ENCODE results near the gene POLG2.

POLG2 gene

DNA sequence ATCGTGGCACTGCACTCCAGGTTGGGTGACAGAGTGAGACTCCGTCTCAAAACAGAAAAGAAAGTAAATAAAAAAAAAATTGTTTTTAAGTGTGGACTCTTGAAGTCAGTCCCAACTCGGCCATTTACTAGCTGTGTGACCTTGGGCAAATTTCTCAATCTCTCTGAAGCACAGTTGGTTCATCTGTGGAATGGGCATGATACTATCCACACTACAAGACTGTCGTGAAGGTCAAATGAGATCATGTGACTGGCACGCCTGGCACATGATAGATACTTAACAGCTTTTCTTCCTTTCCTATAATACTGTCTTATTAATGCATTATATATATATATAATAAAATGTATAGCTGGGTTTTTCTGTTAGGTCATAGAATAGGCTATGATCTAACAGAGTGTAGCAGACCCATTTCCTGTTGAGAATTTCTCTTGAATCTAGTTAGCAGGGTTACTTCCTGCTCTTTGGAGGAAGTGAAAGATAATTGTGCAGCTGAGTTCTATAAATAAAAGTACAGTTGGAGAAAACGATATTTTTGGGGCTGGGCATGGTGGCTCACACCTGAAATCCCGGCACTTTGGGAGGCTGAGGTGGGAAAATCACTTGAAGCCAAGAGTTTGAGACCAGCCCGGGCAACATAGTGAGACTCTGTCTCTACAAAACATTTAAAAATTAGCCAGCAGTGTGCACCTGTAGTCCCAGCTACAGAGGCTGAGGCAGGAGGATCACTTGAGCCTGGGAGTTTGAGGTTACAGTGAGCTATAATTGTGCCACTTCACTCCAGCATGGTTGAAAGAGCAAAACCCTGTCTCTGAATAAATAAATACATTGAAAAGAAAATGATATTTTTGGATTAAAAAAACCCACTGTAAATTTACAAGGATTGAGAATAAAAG lies 40.6 kb downstream of the POLG2 start:
- no peak for TF ChIP-seq ZFX (IDR thresholded peaks at IDR 0.05; ENCODE audit: borderline replicate concordance)
- TF ChIP-seq, protein P1, sequence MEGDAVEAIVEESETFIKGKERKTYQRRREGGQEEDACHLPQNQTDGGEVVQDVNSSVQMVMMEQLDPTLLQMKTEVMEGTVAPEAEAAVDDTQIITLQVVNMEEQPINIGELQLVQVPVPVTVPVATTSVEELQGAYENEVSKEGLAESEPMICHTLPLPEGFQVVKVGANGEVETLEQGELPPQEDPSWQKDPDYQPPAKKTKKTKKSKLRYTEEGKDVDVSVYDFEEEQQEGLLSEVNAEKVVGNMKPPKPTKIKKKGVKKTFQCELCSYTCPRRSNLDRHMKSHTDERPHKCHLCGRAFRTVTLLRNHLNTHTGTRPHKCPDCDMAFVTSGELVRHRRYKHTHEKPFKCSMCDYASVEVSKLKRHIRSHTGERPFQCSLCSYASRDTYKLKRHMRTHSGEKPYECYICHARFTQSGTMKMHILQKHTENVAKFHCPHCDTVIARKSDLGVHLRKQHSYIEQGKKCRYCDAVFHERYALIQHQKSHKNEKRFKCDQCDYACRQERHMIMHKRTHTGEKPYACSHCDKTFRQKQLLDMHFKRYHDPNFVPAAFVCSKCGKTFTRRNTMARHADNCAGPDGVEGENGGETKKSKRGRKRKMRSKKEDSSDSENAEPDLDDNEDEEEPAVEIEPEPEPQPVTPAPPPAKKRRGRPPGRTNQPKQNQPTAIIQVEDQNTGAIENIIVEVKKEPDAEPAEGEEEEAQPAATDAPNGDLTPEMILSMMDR (IDR thresholded peaks at IDR 0.05): no peak
- H3K27ac ChIP-seq: no peak overlapping the region

DNA sequence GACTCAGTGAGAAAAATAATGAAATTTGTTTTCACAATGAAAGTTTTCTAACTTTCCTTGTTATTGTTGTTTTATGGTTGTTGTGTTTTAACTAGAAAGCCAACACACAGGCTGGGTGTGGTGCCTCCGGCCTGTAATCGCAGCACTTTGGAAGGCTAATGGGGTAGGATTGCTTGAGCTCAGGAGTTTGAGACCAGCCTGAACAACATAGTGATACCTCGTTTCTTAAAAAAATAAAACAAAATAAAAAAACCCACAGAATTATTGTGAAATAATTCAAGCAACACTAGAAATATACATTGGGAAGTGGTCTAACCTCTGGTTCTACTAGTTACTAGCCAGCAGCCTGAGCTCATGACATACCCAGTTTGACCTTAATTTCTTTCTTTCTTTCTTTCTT lies 47.3 kb downstream of the POLG2 start:
- TF ChIP-seq, protein P1 (IDR thresholded peaks at IDR 0.05): no peak
- no peak for TF ChIP-seq ZFX (IDR thresholded peaks at IDR 0.05; ENCODE audit: borderline replicate concordance)
- no peak overlapping the region for H3K27ac ChIP-seq

DNA sequence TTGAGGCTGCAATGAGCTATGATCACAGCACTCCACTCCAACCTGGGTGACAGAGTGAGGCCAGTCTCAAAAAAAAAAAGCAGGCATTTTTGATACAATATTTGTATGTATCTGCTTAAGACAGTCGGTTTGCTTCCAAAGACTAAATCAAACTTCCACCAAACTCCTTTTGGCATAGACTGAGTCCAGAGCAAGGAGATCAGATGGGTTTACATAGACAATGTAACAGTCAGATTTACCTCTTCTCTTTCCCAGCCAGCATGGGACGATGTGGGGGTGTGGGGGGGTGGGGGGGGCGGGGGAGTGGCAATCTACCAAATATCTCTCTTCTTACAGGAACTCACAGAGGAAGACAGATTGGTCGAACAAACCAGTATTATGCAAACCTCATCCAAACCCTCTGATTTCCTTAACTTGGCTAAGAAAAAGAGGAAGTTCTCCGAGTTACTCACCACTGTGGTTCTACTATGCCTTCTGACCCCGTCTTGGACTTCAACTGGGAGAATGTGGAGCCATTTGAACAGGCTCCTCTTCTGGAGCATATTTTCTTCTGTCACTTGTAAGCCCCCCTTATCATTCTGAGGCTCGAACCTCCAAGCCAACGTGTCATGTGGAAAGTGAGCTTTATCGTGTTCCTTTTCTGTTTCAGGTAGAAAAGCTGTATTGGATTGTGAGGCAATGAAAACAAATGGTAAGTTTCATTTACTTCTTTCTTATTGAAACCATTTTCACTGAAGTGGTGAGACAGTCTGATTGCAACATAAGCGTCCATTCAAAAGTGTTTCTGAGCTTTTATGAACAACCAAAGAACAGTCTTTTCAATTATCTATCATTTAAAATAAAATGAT lies 48.0 kb downstream of the POLG2 start, which contains the start of gene MILR1:
Gene MILR1, plus strand, starts transcription at position 451 of the 848 bp plus-strand sequence. Its CDS starts 54 bp downstream, at position 505.
- no peak within 1 kb of the TSS for H3K27ac ChIP-seq
- TF ChIP-seq, protein P1 (IDR thresholded peaks at IDR 0.05): no peak
- no peak for TF ChIP-seq ZFX (IDR thresholded peaks at IDR 0.05; ENCODE audit: borderline replicate concordance)

DNA sequence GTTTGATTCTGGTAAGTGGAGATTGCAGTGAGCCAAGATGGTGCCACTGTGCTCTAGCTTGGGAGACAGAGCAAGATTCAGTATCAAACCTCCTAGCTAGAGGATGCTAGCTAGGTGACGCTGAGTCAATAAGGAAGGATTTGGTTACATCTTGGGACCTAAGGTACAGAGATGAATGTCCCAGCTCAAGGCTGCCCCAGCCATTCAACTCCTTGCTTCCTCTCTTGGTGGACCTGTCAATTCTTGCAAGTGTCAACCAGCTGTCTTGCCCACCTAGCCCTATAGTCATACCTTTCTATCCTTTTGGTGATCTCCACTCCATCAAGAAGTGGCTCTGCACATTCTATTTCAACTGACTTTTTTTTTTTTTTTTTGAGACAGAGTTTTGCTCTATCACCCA lies 49.3 kb downstream of the POLG2 start:
- H3K27ac ChIP-seq: no peak overlapping the region
- TF ChIP-seq ZFX (IDR thresholded peaks at IDR 0.05; ENCODE audit: borderline replicate concordance): no peak
- TF ChIP-seq, protein P1 (IDR thresholded peaks at IDR 0.05): no peak

DNA sequence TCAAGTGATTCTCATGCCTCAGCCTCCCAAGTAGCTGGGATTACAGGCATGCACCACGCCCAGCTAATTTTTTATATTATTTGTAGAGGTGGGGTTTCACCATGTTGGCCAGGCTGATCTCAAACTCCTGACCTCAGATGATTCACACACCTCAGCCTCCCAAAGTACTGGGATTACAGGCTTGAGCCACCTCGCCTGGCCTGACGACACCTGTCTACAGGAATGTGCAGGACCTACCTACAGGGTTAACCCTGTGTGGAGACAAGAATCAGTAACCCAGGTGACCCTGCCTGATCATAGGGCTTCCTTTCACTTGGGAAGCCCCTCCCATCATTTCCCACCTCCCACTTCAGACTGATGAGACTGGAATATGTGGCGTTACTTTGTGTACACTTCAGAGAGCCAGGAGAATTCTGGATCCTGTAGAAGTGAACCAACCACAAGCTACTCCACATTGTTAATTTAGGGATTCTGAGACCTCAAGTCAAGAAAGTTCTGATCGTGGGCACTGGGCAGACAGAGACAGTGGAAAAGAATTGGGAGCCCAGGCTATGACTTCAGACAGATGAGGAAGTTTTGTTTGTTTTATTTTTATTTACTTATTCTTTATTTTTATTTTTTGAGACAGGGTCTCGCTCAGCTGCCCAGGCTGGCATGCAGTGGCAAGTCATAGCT lies 53.6 kb downstream of the POLG2 start:
- H3K27ac ChIP-seq: no peak overlapping the region
- TF ChIP-seq, protein P1 (IDR thresholded peaks at IDR 0.05): no peak
- no peak for TF ChIP-seq ZFX (IDR thresholded peaks at IDR 0.05; ENCODE audit: borderline replicate concordance)

DNA sequence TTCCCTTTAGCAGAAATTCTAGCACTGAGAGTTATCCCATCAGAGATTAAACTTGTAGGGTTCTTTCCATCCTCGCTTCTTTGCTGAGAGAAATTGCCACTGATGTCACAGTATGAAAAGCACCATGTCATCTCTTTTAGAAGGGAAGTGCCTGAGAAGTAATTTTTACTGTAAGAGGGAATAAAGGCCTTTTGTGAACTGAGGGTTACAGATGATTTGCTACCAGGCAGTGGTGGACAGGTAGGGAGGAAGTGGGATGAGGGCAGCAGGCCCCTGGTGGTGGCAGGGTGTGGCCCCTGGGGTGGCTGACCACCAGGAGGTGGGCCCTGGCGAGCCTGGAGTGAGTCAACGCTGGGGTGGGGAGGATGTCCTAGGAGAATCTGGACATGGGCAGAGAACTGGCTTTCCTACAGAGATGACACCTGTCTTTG lies 54.3 kb downstream of the POLG2 start:
- H3K27ac ChIP-seq: no peak overlapping the region
- TF ChIP-seq, protein P1 (IDR thresholded peaks at IDR 0.05): no peak
- no peak for TF ChIP-seq ZFX (IDR thresholded peaks at IDR 0.05; ENCODE audit: borderline replicate concordance)
